MCF 10A (cell line): ENCODE results near the gene RPL13. TPM values are rescaled to one million over a fixed set of nuclear protein-coding genes. Genes with fewer than 3 reads are reported as not detected.

Experiments
- BruUV-seq: library from RNA; stranded (reverse); fragments of 400-500 nt; replicated peaks from 2 replicates; lab custom pipeline; 2021; lab: Mats Ljungman, UMichigan
- CTCF ChIA-PET: fragments of 300-600 bp; sonication (Branson Sonifier 250); formaldehyde crosslinking; extraction: SDS; loops from one replicate; lab custom pipeline; 2021; ENCODE audit warnings: antibody characterized with exemption, inconsistent platforms; lab: Yijun Ruan, JAX
- POLR2A ChIA-PET: fragments of 300-600, 350-650 bp; sonication (Branson Sonifier 250); formaldehyde crosslinking; extraction: SDS; loops from one replicate; lab custom pipeline; 2020; ENCODE audit warnings: antibody characterized with exemption, inconsistent platforms; lab: Yijun Ruan, JAX
- DNase-seq: peaks from one replicate; pipeline ENCODE4 v3.0.0-alpha.2; 2018; ENCODE audit not compliant: unreplicated experiment
- H3K27ac Mint-ChIP-seq: one replicate; pipeline ENCODE4 v1.8.0; 2022; ENCODE audit warnings: mild to moderate bottlenecking, low read depth, mixed read lengths; ENCODE audit not compliant: unreplicated experiment
- H3K27me3 Mint-ChIP-seq: one replicate; pipeline ENCODE4 v1.8.0; 2022; ENCODE audit warnings: mixed read lengths; ENCODE audit not compliant: insufficient read depth, unreplicated experiment
- H3K36me3 Mint-ChIP-seq: one replicate; pipeline ENCODE4 v1.8.0; 2022; ENCODE audit warnings: mild to moderate bottlenecking, moderate library complexity, mixed read lengths; ENCODE audit not compliant: insufficient read depth, unreplicated experiment
- H3K4me1 Mint-ChIP-seq: one replicate; pipeline ENCODE4 v1.8.0; 2022; ENCODE audit warnings: mixed read lengths; ENCODE audit not compliant: insufficient read depth, unreplicated experiment
- H3K4me3 Mint-ChIP-seq: one replicate; pipeline ENCODE4 v1.8.0; 2022; ENCODE audit warnings: mild to moderate bottlenecking, moderate library complexity, mixed read lengths; ENCODE audit not compliant: unreplicated experiment
- H3K9me3 Mint-ChIP-seq: one replicate; pipeline ENCODE4 v1.8.0; 2022; ENCODE audit warnings: mixed read lengths; ENCODE audit not compliant: unreplicated experiment
- intact Hi-C: fragments of 100-400 bp; cut with micrococcal nuclease; formaldehyde crosslinking; loops from 2 replicates; pipeline ENCODE4 v1.14.1; 2022
- total RNA-seq: library from RNA; stranded (reverse); gene quantifications from 2 replicates; pipeline ENCODE4 v1.2.3, GENCODE V29; 2022
- TF ChIP-seq, protein P1 (sequence below): fragments of 200-600 bp; IDR thresholded peaks from one replicate; pipeline ENCODE4 v1.8.0; 2022; ENCODE audit warnings: antibody characterized with exemption, mild to moderate bottlenecking; ENCODE audit not compliant: unreplicated experiment

The RPL13 gene
- total RNA-seq, 1 experiment from 2014 or later: 3,148 TPM

GRCh38 chr16:89546781-89547180, 13.7 kb upstream of the RPL13 start:
- Mint-ChIP-seq H3K36me3 (peaks cover 47% of the 10 kb centered on the region), H3K4me3 (no peak overlapping the region), H3K27ac (peak overlapping the region; percentile 44), H3K27me3 (no peaks in the 10 kb centered on the region), H3K9me3 (no peaks in the 10 kb centered on the region), H3K4me1 (no peaks in the 10 kb centered on the region)
- TF ChIP-seq, protein P1, sequence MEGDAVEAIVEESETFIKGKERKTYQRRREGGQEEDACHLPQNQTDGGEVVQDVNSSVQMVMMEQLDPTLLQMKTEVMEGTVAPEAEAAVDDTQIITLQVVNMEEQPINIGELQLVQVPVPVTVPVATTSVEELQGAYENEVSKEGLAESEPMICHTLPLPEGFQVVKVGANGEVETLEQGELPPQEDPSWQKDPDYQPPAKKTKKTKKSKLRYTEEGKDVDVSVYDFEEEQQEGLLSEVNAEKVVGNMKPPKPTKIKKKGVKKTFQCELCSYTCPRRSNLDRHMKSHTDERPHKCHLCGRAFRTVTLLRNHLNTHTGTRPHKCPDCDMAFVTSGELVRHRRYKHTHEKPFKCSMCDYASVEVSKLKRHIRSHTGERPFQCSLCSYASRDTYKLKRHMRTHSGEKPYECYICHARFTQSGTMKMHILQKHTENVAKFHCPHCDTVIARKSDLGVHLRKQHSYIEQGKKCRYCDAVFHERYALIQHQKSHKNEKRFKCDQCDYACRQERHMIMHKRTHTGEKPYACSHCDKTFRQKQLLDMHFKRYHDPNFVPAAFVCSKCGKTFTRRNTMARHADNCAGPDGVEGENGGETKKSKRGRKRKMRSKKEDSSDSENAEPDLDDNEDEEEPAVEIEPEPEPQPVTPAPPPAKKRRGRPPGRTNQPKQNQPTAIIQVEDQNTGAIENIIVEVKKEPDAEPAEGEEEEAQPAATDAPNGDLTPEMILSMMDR: no peak
- DNase-seq: no peak
- BruUV-seq: no TSS peak
- ChIA-PET CTCF (no interaction called here), POLR2A (interaction anchor here (0.7 to 0.9 kb wide), 2 partner anchors 17 to 37 kb away, joined by 3 read pairs; no protein-coding TSS in a partner anchor)
- intact Hi-C loops: no loop called here

GRCh38 chr16:89547291-89547690, 13.2 kb upstream of the RPL13 start:
- Mint-ChIP-seq H3K27me3 (no peaks in the 10 kb centered on the region), H3K4me1 (no peaks in the 10 kb centered on the region), H3K4me3 (no peak overlapping the region), H3K36me3 (peaks cover 52% of the 10 kb centered on the region), H3K27ac (peak overlapping the region; percentile 44), H3K9me3 (no peaks in the 10 kb centered on the region)
- DNase-seq: no peak
- no TSS peak for BruUV-seq
- intact Hi-C loops: no loop called here
- CTCF ChIA-PET: no interaction called here
- POLR2A ChIA-PET: interaction anchor here (0.7 to 0.9 kb wide), 2 partner anchors 17 to 38 kb away, joined by 3 read pairs; no protein-coding TSS in a partner anchor
- TF ChIP-seq, protein P1: no peak

DNA sequence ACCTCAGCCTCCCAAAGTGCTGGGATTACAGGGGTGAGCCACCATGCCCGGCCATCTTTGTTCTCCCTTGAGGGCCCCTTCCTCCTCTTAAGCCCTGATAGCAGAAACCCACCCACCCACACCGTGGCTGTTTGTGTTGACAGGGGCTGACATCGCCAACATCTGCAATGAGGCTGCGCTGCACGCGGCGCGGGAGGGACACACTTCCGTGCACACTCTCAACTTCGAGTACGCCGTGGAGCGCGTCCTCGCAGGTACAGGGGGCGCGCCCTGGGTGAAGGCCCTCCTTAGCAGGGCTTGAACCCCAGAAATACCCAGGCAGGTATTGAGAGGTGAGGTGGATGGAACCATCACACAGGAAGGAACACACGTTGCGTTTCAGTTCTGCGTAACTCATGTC, 12.6 kb upstream of the RPL13 start:
- POLR2A ChIA-PET: interaction anchor here (0.9 kb wide), 1 partner anchor 38 kb away, joined by 3 read pairs; no protein-coding TSS in a partner anchor

DNA sequence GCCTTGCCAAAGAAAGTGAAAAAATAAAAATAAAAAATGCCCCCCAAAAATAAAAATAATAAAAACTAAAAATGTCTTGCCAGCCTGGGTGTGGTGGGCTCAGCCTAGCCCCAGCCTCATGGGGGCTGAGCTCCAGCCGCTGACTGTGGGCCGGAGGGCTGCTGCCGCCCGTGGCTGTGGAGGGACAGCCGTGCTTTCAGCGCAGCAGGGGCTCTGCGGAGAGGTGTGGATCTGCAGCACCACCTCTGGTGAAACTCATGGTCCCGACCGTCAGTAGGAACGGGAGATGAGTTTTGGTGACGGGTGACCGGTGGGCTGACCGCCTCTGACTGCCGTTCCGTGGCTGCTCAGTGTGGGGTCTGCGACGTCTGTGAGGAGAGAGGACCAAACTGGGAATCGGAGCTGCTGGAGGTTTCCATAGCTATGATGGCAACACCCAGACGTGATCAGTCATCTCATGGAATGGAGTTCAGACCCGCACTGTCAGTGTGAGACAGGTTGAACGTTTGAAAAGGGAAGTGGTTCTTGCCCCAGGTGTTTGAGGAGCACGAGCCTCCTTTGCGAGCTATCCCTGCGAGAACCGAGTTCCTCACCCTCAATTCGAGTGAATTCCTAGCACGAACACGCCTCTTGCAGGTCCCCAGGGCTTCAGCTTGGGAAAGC, 12.0 kb upstream of the RPL13 start:
- BruUV-seq: TSS peak; percentile 16
- Mint-ChIP-seq H3K36me3 (peaks cover 49% of the 10 kb centered on the region), H3K9me3 (no peaks in the 10 kb centered on the region), H3K4me3 (no peak overlapping the region), H3K27ac (no peak overlapping the region), H3K27me3 (no peaks in the 10 kb centered on the region), H3K4me1 (no peaks in the 10 kb centered on the region)
- DNase-seq: no peak
- ChIA-PET CTCF (no interaction called here), POLR2A (interaction anchor here (0.5 to 2.1 kb wide), 2 partner anchors 10 to 267 kb away, joined by 3 to 7 read pairs; no protein-coding TSS in a partner anchor)
- TF ChIP-seq, protein P1: no peak
- intact Hi-C loops: no loop called here

More for the DNA sequence above, 12.6 kb upstream of the RPL13 start:
- H3K4me3 Mint-ChIP-seq: no peak overlapping the region
- no peak overlapping the region for H3K27ac Mint-ChIP-seq
- BruUV-seq: no TSS peak
- no peaks in the 10 kb centered on the region for H3K27me3 Mint-ChIP-seq
- intact Hi-C loops: no loop called here
- CTCF ChIA-PET: no interaction called here
- no peak for DNase-seq
- no peaks in the 10 kb centered on the region for H3K9me3 Mint-ChIP-seq
- TF ChIP-seq, protein P1: no peak
- no peaks in the 10 kb centered on the region for H3K4me1 Mint-ChIP-seq
- H3K36me3 Mint-ChIP-seq: peaks cover 49% of the 10 kb centered on the region
